IMR-90 (cell line): ENCODE results near the gene ARPIN. TPM values are rescaled to one million over a fixed set of nuclear protein-coding genes. Genes with fewer than 3 reads are reported as not detected.

Experiments
- ATAC-seq: fragments of 200-7000 bp; cut with Tn5 transposase; 2 replicates; pipeline ENCODE4 v1.9.1; 2020; ENCODE audit warnings: low read depth, mild to moderate bottlenecking, moderate library complexity
- BruUV-seq: library from RNA; stranded (reverse); fragments of 400-500 nt; replicated peaks from 2 replicates; lab custom pipeline; 2021; lab: Mats Ljungman, UMichigan
- CTCF ChIA-PET: fragments of 300-600 bp; formaldehyde crosslinking; extraction: SDS; loops from one replicate; lab custom pipeline; 2021; ENCODE audit warnings: antibody characterized with exemption; lab: Yijun Ruan, JAX
- POLR2A ChIA-PET: fragments of 300-600 bp; sonication (Branson Sonifier 250); formaldehyde crosslinking; loops from one replicate; lab custom pipeline; 2022; ENCODE audit warnings: antibody characterized with exemption; ENCODE audit not compliant: unreplicated experiment; lab: Charles Lee
- DNase-seq: peaks from one replicate; pipeline ENCODE4 v3.0.0; 2013
- H2AFZ ChIP-seq: replicated peaks from 2 replicates; pipeline ENCODE3; 2013; ENCODE audit warnings: low read length, mild to moderate bottlenecking; ENCODE audit not compliant: poor library complexity
- H2AK5ac ChIP-seq: 2 replicates; pipeline ENCODE4 v1.6.1; 2013; ENCODE audit warnings: low read depth, low read length, inconsistent platforms
- H2AK9ac ChIP-seq: replicated peaks from 2 replicates; pipeline ENCODE3; 2013; ENCODE audit warnings: mild to moderate bottlenecking, low read depth, low read length, moderate library complexity; ENCODE audit not compliant: poor library complexity
- H2BK120ac ChIP-seq: 2 replicates; pipeline ENCODE4 v1.6.1; 2013; ENCODE audit warnings: low read depth, low read length, inconsistent platforms
- H2BK15ac ChIP-seq: 3 replicates; pipeline ENCODE4 v1.6.1; 2013; ENCODE audit warnings: low read depth, low read length, inconsistent platforms
- H2BK20ac ChIP-seq: 2 replicates; pipeline ENCODE4 v1.6.1; 2013; ENCODE audit warnings: low read depth, mild to moderate bottlenecking, inconsistent platforms, low read length, moderate library complexity
- H2BK5ac ChIP-seq: 2 replicates; pipeline ENCODE4 v1.6.1; 2013; ENCODE audit warnings: mild to moderate bottlenecking, low read depth, low read length, inconsistent platforms; ENCODE audit not compliant: poor library complexity, severe bottlenecking
- H3K14ac ChIP-seq: replicated peaks from 2 replicates; pipeline ENCODE4 v1.6.1; 2013; ENCODE audit warnings: low read depth, low read length, inconsistent platforms
- H3K18ac ChIP-seq: 2 replicates; pipeline ENCODE4 v1.6.1; 2013; ENCODE audit warnings: low read depth, low read length, control low read depth
- H3K23ac ChIP-seq: 2 replicates; pipeline ENCODE4 v1.6.1; 2013; ENCODE audit warnings: low read depth, low read length, inconsistent platforms
- H3K27ac ChIP-seq: 2 replicates; pipeline ENCODE4 v1.5.1; 2013; ENCODE audit warnings: mild to moderate bottlenecking, control low read depth, low read length; ENCODE audit not compliant: insufficient read depth
- H3K27me3 ChIP-seq: 2 replicates; pipeline ENCODE4 v1.6.1; 2013; ENCODE audit warnings: low read length; ENCODE audit not compliant: control insufficient read depth, insufficient read depth
- H3K36me3 ChIP-seq: 2 replicates; pipeline ENCODE4 v1.6.1; 2013; ENCODE audit warnings: low read length, mixed read lengths; ENCODE audit not compliant: control insufficient read depth, insufficient read depth
- H3K4ac ChIP-seq: 2 replicates; pipeline ENCODE4 v1.6.1; 2013; ENCODE audit warnings: low read depth, low read length, inconsistent platforms
- H3K4me1 ChIP-seq: 2 replicates; pipeline ENCODE4 v1.6.1; 2013; ENCODE audit warnings: low read length, mixed read lengths; ENCODE audit not compliant: control insufficient read depth, insufficient read depth
- H3K4me2 ChIP-seq: 2 replicates; pipeline ENCODE4 v1.6.1; 2013; ENCODE audit warnings: low read depth, mild to moderate bottlenecking, control low read depth, low read length, moderate library complexity
- H3K4me3 ChIP-seq: 2 replicates; pipeline ENCODE4 v1.5.1; 2013; ENCODE audit warnings: low read depth, mild to moderate bottlenecking, control low read depth, low read length, moderate library complexity; ENCODE audit not compliant: insufficient read depth
- H3K56ac ChIP-seq: 2 replicates; pipeline ENCODE4 v1.6.1; 2013; ENCODE audit warnings: low read length, inconsistent platforms; ENCODE audit not compliant: insufficient read depth; ENCODE audit errors: extremely low read depth
- H3K79me1 ChIP-seq, 2 experiments: 2 replicates each; pipeline ENCODE4 v1.6.1; 2013; ENCODE audit warnings: low read length in 2 of 2, inconsistent platforms in 1 of 2, low read depth in 1 of 2
- H3K9ac ChIP-seq: 2 replicates; pipeline ENCODE4 v1.6.1; 2013; ENCODE audit warnings: low read depth, low read length, control low read depth
- H3K9me1 ChIP-seq: 2 replicates; pipeline ENCODE4 v1.6.1; 2013; ENCODE audit warnings: low read length, inconsistent platforms; ENCODE audit not compliant: insufficient read depth
- H3K9me3 ChIP-seq: 2 replicates; pipeline ENCODE4 v1.6.1; 2013; ENCODE audit warnings: low read length; ENCODE audit not compliant: control insufficient read depth, insufficient read depth
- H4K20me1 ChIP-seq: 2 replicates; pipeline ENCODE4 v1.6.1; 2013; ENCODE audit warnings: low read length, inconsistent platforms; ENCODE audit not compliant: insufficient read depth
- H4K5ac ChIP-seq: 2 replicates; pipeline ENCODE4 v1.6.1; 2013; ENCODE audit warnings: mild to moderate bottlenecking, low read depth, low read length, control low read depth
- H4K8ac ChIP-seq, 2 experiments: 2 replicates each; pipeline ENCODE4 v1.6.1; 2013; ENCODE audit warnings: low read depth in 2 of 2, low read length in 2 of 2, control low read depth in 1 of 2, inconsistent platforms in 1 of 2
- H4K91ac ChIP-seq: 2 replicates; pipeline ENCODE4 v1.6.1; 2013; ENCODE audit warnings: low read depth, low read length, inconsistent platforms; ENCODE audit not compliant: insufficient read depth
- CHD1 ChIP-seq: IDR thresholded peaks from 2 replicates; pipeline ENCODE4 v1.6.1; 2012; ENCODE audit warnings: low read depth, low read length, improper control_type of control experiment
- MAZ ChIP-seq: IDR thresholded peaks from 2 replicates; pipeline ENCODE4 v1.6.1; 2012; ENCODE audit warnings: low read depth, mild to moderate bottlenecking, low read length, improper control_type of control experiment, moderate library complexity, borderline replicate concordance
- RAD21 ChIP-seq: IDR thresholded peaks from 2 replicates; pipeline ENCODE4 v1.6.1; 2012; ENCODE audit warnings: low read length, improper control_type of control experiment
- WGBS, 2 experiments: methylation state at CpG; one replicate each; pipeline versions ENCODE4 v1.1.5 to v1.1.7; 2013; ENCODE audit warnings: missing lambda C conversion rate in 2 of 2; ENCODE audit not compliant: insufficient read length in 1 of 2; ENCODE audit errors: extremely low coverage in 2 of 2; 5-methylcytosine and 5-hydroxymethylcytosine counted together
- dilution Hi-C: fragments of 300-500 bp; cut with HindIII; formaldehyde crosslinking; loops from one replicate; pipeline ENCODE4 v1.14.3; 2018; ENCODE audit warnings: low sequenced_read_pairs; ENCODE audit not compliant: unreplicated experiment
- in situ Hi-C: fragments of 300-500 bp; cut with MboI; formaldehyde crosslinking; loops from 3 replicates; pipeline ENCODE4 v1.14.3; 2019; ENCODE audit warnings: low sequenced_read_pairs, inconsistent platforms, mixed read lengths
- intact Hi-C: fragments of 100-400 bp; cut with micrococcal nuclease; formaldehyde crosslinking; loops from 2 replicates; pipeline ENCODE4 v1.10.0; 2022
- polyA plus RNA-seq, 3 experiments: library from polyadenylated mRNA; depleted of rRNA; stranded (reverse); fragments of >200 nt; gene quantifications; 2 replicates each; pipeline ENCODE4 v1.2.3, GENCODE V29; 2012; ENCODE audit warnings: low replicate concordance in 1 of 3
- total RNA-seq: library from RNA; depleted of rRNA; stranded (reverse); fragments of >200 nt; gene quantifications from 2 replicates; pipeline ENCODE4 v1.2.3, GENCODE V29; 2012
- TF ChIP-seq, protein P1 (sequence below): conservative IDR thresholded peaks from 2 replicates; pipeline ENCODE4 v1.5.1; 2012; ENCODE audit warnings: mild to moderate bottlenecking, low read depth, low read length, improper control_type of control experiment
- TF ChIP-seq, protein P2 (sequence below): fragments of 150-350 bp; IDR thresholded peaks from 2 replicates; pipeline ENCODE4 v1.6.1; 2016; ENCODE audit warnings: low read depth, mild to moderate bottlenecking, low read length, moderate library complexity, borderline replicate concordance

The ARPIN gene
- total and polyA plus RNA-seq, 2 of the 4 experiments (the other 2 are of a cell fraction), result 3.9 to 8.8 TPM

DNA sequence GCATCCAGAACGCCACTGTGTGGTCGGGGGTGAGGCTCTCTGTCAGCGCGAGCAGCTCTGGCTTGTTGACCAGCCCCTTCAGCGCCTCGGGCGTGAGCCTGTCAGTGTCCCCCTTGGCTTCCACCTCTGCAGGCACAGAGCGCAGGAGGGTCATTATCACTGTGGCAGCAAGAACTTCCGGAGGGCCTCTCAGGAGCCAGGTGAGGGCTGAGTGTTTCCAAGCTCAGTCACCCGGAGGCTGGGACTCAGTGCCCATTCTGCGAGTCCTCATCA is 9.0 kb downstream of the ARPIN start:
- H3K23ac ChIP-seq, result no peak overlapping the region
- no TSS peak for BruUV-seq
- ChIA-PET CTCF (no interaction called here), POLR2A (no interaction called here)
- 90% methylated on average over 6 of the region's 11 CpGs; no CpG with 5 or more reads in 1 of the 2 experiments for WGBS, 2 experiments
- no peak overlapping the region for H3K56ac ChIP-seq
- no peak overlapping the region for H2BK5ac ChIP-seq
- no peak overlapping the region for H2AFZ ChIP-seq
- no peak overlapping the region for H2BK15ac ChIP-seq
- dilution Hi-C loops, result no loop called here
- no peak overlapping the region for H2AK9ac ChIP-seq
- no peak overlapping the region for H4K8ac ChIP-seq
- intact Hi-C loops, result no loop called here
- no peak overlapping the region for H3K27ac ChIP-seq
- H4K5ac ChIP-seq, result no peak overlapping the region
- no peak overlapping the region for H3K14ac ChIP-seq
- DNase-seq (no peak), ATAC-seq (no peak)
- no peak overlapping the region for H3K18ac ChIP-seq
- no peaks in the 10 kb centered on the region for H3K9me1 ChIP-seq
- no peaks in the 10 kb centered on the region for H3K9me3 ChIP-seq
- H2BK20ac ChIP-seq, result no peak overlapping the region
- in situ Hi-C loops, result no loop called here
- no peak overlapping the region for H2BK120ac ChIP-seq
- no peak overlapping the region for H2AK5ac ChIP-seq
- H4K91ac ChIP-seq, result no peak overlapping the region
- no peak overlapping the region for H3K4ac ChIP-seq
- H3K4me3 ChIP-seq, result no peak overlapping the region
- no peaks in the 10 kb centered on the region for H3K79me1 ChIP-seq
- no peak overlapping the region for H3K4me2 ChIP-seq
- no peaks in the 10 kb centered on the region for H3K4me1 ChIP-seq
- H3K36me3 ChIP-seq, result peaks cover 27% of the 10 kb centered on the region
- H4K20me1 ChIP-seq, result no peaks in the 10 kb centered on the region; the same call in 1 of the 2 replicates
- no peak overlapping the region for H3K9ac ChIP-seq
- TF ChIP-seq MAZ, result no peak
- no peak for TF ChIP-seq CHD1
- TF ChIP-seq RAD21, result no peak
- TF ChIP-seq, protein P1, sequence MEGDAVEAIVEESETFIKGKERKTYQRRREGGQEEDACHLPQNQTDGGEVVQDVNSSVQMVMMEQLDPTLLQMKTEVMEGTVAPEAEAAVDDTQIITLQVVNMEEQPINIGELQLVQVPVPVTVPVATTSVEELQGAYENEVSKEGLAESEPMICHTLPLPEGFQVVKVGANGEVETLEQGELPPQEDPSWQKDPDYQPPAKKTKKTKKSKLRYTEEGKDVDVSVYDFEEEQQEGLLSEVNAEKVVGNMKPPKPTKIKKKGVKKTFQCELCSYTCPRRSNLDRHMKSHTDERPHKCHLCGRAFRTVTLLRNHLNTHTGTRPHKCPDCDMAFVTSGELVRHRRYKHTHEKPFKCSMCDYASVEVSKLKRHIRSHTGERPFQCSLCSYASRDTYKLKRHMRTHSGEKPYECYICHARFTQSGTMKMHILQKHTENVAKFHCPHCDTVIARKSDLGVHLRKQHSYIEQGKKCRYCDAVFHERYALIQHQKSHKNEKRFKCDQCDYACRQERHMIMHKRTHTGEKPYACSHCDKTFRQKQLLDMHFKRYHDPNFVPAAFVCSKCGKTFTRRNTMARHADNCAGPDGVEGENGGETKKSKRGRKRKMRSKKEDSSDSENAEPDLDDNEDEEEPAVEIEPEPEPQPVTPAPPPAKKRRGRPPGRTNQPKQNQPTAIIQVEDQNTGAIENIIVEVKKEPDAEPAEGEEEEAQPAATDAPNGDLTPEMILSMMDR, result no peak
- TF ChIP-seq, protein P2, sequence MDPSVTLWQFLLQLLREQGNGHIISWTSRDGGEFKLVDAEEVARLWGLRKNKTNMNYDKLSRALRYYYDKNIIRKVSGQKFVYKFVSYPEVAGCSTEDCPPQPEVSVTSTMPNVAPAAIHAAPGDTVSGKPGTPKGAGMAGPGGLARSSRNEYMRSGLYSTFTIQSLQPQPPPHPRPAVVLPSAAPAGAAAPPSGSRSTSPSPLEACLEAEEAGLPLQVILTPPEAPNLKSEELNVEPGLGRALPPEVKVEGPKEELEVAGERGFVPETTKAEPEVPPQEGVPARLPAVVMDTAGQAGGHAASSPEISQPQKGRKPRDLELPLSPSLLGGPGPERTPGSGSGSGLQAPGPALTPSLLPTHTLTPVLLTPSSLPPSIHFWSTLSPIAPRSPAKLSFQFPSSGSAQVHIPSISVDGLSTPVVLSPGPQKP, result no peak
- H3K27me3 ChIP-seq, result no peaks in the 10 kb centered on the region
